Stimulated activated CD8-positive, alpha-beta memory T cell treated with anti-CD3 and anti-CD28 coated beads, Interleukin-15, amount 100 ng/mL, for 24 hours (primary cell): ENCODE measurements around the gene RIN3.

ENCODE experiments used
- DNase-seq: peaks from one replicate; pipeline ENCODE4 v3.0.0-alpha.2; 2020; ENCODE audit warnings: low read depth

The RIN3 gene

DNA sequence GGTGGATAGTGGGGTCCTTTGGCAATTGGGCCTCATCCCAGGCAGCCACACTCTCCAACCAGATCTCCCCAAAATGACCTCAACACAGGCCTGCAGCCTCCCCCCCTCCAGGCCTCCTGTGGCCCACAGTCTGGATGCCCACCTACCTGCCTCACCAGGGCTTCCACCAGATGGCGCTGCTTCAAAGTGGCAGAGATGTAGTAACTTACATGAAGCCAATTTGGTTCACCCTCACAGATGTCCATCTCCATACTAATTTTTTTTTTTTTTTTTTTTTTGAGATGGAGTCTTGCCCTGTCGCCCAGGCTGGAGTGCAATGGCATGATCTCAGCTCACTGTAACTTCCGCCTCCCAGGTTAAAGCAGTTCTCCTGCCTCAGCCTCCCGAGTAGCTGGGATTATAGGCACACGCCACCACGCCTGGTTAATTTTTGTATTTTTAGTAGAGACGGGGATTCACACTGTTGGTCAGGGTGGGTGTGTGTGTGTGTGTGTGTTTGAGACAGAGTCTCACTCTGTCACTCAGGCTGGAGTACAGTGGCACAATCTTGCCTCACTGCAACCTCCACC lies 201.2 kb downstream of the RIN3 start:
- DNase-seq: peak; percentile 78

DNA sequence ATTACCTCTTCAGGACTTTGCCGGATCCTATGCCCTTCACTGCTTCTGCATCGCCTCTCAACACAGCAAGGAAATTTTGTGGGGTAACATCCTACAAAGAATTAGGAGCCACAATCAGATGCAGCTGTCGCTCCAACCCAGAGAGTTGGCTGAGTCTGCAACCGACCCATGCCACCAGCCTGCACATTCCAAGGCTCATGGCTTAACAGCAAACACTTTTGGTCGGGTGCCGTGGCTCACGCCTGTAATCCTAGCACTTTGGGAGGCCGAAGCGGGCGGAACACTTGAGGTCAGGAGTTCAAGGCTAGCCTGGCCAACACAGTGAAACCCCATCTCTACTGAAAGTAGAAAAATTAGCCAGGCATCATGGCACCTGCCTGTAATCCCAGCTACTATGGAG lies 202.6 kb downstream of the RIN3 start:
- DNase-seq: no peak

DNA sequence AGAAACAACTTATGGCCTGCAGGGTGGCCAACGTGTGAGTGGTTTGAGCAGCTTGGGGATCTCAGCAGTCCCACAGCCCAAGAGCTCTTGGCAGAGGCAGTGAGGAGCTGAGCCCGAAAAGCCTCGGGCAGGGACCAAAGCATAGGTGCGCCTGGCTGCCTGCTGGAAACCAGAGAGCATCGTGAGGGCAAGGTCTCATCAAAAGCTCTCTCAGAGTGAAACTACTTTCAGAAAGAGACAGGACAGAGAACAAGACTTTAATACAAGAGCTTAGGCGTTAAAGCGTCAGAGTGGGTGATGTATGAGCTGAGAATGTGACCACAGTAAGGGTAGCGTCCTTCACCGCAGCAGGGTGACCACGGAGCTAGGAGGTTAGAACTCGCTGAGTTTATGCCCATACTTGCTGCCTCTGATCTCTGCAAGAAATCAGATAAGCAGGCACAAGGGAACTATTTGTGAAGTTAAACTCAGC lies 204.0 kb downstream of the RIN3 start:
- no peak for DNase-seq

DNA sequence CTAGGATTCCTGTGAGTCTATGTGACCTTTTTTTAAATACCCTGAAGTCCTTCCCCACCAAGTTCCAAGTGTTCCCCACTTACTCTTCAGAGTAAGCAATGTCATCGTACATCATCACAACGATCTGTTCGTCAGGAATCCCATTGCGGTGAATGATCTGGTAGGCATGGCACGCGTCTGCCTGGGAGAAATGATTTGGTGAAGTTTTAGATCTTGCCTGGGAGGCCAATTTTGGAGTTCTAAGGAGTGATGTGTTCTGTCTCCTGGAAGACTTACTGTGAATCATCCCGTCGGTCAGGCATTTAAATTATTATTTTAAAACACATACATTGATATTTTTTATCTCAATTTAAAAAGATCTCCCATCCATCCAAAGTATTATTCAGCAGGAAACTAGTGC lies 205.1 kb downstream of the RIN3 start:
- no peak for DNase-seq

DNA sequence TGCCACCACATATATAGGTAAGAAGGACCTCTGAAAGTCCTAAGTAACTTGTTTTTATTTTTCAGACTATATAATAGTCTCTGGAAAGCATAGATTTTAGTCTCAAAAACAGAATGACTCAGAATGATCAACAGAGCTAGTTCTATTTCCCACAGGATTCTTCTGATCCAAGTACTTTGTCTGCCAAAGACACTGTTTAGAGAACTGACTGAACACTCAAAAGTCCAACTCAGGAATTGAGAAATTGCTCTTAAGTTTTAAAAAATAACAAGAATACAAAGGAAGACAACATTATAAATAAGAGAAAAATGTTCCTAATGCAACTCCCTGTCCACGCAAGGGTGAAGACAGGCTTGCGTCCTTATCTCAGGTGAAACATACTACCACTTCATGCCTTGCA lies 205.8 kb downstream of the RIN3 start:
- no peak for DNase-seq

DNA sequence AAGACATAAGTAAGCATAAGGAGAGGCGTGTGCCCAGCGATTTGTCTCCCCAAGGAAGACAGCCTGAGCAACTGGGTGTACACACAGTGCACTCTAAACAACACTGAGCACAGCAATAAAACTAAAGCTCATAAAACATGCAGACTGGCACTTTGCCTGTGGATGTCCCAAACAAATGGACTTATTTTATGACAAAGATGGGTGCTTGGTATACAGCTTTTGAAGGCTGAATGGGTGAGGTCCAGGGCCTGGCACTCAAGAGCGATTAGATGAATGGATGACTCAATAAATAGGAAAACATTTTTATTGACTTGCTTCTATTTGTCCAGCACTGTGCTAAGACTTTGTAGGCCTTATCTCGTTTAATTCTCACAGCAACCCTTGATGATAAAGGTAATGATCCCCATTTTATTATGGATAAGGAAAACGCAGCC lies 206.3 kb downstream of the RIN3 start:
- no peak for DNase-seq

DNA sequence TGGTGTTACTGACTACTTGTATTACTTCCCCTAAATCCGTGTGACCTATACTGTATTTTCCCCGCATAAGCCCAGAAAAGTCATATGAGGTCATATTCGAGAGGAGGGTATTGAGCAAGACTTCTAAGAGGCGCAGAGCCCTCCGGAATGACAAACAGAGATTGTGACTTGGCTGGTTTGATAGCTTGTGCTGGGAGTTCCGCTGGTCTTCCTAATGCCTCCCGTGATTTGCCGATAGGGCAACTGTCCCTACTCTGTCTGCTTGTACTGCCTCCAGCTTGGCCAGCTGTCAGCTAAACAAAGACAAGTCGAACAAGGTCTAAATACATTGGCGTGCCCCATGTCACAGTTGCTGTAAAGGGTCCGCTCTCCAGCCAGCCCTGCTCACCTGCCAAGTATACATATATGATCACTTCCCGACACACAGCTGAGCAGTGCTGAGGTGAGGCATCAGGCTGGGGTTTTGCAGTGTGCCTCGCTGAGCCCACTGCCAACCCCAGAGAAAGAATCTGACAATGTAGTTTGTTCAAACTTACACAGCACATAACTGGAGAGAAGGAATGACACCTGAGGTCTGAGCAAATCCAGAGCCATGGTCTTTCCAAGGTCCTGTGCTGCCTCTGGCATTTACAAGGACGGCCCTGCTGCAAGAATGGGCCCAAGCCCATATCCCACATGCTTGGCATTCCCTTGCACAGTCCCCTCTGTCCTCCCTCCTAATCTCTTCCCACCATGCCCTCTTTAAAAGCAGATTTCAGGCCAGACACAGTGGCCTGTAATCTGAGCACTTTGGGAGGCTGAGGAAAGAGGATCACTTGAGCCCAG lies 211.1 kb downstream of the RIN3 start:
- DNase-seq: no peak

DNA sequence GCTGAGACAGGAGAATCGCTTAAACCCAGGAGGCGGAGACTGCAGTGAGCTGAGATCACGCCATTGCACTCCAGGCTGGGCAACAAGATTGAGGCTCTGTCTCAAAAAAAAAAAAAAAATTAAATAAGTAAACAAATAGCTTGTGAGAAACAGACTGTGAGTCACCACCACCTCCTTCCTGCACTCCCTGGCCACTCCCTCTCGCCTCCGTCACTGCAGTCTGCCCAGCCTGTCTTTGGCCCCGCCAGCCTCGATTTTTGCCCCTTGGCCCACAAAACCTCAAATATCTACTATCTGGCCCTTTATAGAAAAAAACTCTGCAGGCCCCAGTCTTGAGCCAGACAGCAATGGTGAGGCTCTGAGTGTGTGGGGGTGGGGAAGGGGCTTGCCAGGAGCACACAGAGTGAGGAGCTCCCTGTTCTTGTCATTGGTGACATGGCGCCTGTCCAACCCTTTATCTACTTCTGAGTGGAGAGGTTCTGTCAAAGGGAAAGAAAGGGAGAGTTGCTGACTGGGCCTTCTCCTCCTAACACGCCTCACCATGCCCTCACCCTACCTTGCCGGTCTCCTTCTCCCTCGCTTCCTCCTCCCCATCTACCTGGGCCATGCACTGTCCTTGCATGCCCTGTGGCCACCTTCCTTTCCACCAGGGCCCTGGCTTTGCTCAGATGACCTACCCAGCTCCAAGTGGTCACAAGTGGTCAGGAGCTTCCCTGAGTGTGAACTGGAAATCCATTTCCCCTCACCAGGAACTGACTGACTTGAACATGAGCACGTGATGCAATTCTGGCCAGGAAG lies 212.8 kb downstream of the RIN3 start:
- no peak for DNase-seq

DNA sequence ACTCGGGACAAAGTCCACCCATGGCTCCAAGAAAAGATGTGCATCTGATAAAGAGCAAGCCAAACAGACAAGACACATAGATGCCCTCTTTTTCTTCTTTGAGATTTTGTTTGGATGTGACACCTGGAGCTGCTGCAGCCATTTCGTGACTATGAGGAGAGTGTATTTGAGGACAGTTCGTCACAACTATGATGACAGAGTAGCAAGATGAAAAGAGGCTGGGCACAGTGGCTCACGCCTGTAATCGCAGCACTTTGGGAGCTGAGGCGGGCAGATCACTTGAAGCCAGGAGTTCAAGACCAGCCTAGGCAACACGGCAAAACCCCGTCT lies 213.3 kb downstream of the RIN3 start:
- no peak for DNase-seq

DNA sequence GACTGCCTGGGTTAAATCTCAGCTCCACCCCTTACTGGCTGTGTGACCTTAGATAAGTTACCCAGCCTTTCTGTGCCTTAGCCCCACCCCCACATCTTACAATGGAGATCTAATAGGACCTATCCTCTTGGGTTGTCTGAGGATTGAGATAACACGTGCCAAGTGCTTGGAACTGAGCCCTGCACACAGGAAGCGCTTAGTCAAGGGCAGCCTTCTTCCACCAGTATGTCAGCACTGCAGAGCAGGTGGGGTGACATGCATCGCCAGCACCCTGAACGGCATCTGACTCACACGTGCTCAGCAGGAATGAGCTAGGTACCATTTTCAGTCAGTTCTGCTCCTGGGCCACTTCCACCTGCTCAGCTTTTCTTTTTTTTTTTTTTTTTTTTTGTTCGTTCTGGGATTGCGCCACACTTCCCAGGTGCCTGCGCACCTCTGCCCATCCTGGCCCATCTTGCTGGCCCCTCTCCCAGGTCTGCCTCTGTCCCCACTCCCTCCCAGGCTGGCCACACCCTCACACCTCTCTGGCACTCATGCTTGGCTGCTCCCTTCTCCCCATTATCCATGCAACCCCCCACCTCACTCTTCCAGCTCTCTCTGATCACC lies 215.3 kb downstream of the RIN3 start:
- DNase-seq: no peak

DNA sequence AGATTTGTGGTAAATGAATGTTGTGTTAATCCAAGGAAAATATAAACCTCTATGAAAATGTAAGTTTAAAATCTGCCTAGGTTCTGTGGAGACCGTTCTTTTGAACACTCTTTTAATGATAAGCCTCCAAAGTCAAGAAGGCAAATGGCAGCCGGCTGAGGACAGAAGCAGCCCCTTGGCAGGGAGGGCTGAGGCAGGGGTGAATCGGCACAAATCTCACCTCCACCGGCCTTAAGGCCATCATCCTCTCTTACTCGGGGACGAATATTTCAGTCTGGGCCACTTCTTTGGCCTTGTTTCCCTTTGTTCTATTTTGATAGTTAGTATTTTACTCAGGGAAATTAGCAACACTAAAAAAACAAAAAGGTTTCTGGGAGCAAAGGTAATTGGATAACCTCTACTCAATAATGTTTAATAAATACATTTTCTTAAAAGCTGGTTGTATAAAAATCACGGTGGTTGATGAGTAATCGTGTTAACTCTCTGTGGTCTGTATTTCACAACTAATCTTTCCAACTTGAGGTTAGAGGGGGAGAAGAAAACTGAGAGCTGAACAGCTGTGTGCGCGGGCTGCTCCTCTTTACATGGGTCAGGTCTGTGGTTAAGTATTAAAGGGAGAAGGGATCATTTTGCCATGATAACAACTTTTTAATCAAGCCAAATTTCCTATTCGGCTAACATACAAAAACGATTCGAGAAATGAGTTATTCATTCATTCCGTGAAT lies 216.2 kb downstream of the RIN3 start:
- no peak for DNase-seq

DNA sequence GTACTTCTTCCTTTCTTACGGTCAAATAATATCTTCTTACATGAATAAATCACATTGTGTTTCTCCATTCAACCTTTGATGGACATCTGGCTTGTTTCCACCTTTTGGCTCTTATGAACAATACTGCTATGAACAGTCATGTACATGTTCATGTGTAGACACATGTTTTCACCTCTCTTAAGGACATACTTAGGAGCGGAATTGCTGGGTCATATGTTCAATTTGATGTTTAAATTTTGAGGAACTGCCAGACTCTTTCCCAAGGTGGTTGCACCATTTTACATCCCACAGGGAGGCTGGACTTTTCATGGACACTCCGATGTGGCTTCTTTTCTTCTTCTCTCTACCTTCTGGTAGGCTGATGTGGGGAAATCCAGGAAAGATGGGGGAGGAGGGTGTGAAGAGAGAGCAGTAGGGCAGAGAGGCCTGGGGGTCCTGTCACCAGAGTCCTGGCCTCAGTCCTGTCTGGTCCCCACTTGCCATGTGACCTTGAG lies 218.1 kb downstream of the RIN3 start:
- no peak for DNase-seq

DNA sequence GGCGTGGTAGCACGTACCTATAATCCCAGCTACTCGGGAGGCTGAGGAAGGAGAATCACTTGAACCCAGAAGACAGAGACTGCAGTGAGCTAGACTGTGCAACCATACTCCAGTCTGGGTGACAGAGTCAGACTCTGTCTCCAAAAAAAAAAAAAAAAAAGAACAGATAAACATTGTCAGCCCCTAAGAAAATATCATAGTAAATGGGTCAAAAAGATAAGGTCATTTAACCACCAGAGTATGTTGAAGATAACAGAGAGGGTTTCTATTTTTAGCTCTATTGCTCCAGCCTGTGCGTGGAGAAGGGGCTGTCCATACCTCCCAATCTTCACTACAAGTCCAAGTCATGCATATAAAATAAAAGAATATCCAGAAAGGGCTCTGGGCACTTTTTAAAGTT lies 219.4 kb downstream of the RIN3 start:
- DNase-seq: no peak

DNA sequence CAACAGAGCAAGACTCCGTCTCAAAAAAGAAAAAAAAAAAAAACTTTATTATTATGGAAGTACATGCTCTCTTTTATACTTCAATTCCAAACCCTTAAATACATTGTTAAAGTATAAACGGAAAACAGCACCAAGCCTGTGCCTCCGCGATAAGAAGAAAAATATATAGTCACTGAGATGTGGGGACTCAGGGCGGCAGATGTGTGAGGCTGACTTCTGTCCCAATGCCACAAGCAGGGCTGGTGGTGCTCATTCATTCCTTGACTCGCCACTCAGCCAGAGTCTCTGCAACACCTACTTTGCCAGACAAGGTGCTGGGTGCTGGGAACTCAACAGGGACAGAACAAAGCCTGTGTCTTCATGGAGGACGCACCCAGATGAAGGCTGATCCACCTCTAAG lies 221.0 kb downstream of the RIN3 start:
- DNase-seq: no peak

DNA sequence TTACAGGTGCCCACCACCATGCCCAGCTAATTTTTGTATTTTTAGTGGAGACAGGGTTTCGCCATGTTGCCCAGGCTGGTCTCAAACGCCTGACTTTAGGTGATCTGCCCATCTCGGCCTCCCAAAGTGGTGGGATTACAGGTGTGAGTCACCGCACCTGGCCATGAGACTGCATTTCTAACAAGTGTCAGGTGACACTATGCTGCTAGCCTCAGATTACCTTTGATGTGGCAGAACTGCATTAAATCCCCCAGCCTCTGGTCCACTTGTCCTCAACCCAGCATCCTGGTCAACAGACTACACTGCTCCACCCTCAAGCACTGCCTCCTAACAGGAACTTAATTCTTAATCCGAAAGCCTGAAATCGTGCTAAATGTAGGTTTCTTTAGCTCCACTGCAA lies 221.8 kb downstream of the RIN3 start:
- no peak for DNase-seq

DNA sequence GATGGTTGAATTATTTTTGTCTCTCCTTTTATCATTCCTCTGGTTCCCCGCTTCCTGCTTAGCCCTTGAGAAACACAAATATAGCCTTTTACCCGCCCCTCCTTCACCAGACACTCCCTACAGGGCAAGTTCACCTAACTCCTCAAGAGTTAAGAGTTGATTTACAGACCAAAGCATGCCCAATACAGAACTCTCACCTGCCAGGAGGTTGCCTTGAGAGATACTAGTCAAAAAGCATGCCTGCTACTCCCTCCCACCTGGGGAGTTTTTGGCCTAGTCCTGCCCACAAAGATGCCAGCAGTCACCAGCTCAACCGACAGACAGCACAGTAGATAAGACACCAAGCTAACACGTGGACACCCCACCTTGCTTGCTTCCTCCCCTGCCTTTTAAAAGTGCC lies 223.6 kb downstream of the RIN3 start:
- no peak for DNase-seq

DNA sequence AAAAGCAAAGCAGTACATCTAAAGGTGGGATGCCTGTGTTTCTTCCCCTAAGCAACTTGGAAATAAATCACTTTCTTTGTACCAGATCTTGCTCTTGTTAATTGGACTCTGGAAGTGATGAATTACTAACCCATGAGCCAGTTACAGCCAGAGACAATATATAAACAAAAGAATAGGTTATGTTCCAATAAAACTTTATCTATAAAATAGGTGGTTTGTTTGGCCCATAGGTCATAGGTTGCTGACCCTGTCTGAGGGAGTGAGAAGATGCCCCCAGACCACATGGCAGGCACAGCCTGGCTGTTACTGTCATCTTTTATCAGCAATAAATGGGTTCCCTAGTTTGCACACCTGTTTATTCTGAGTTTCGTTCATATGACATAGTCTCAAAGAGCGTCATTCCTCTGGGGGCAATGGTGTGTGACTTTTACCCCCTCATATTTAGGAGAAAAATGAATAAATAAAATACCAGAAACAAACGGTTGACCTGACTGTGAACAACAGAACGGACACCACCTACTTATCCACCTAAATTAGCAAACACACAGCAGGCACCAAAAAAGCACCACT lies 224.1 kb downstream of the RIN3 start:
- no peak for DNase-seq
